GM18520 (cell line): ENCODE measurements around the gene METRN.
"Not testable (repeated sequence)": the region's sequence is repeated elsewhere in the genome, so short reads cannot be mapped to it uniquely, and the experiment has no call there.

Experiments
- ATAC-seq: cut with Tn5 transposase; IDR thresholded peaks from one replicate; pipeline ENCODE4 v1.9.1; 2021; ENCODE audit not compliant: unreplicated experiment

The METRN gene

DNA sequence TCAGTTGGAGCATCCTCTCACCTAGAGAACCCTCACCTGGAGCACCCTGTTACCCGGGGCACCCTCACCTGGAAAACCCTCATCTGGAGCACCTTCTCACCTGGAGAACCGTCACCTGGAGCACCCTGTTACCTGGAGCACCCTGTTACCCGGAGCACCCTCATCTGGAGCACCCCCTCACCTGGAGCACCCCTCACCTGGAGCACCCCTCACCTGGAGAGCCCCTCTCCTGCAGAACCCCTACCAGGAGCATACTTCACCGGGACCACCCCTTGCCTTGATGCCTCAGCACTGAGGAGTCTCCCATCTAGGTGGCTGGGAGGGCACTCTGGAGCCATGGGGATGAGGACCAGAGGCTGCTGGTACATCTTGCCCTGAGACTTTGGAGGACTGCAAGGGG lies 6.0 kb upstream of the METRN start:
- no peak for ATAC-seq

DNA sequence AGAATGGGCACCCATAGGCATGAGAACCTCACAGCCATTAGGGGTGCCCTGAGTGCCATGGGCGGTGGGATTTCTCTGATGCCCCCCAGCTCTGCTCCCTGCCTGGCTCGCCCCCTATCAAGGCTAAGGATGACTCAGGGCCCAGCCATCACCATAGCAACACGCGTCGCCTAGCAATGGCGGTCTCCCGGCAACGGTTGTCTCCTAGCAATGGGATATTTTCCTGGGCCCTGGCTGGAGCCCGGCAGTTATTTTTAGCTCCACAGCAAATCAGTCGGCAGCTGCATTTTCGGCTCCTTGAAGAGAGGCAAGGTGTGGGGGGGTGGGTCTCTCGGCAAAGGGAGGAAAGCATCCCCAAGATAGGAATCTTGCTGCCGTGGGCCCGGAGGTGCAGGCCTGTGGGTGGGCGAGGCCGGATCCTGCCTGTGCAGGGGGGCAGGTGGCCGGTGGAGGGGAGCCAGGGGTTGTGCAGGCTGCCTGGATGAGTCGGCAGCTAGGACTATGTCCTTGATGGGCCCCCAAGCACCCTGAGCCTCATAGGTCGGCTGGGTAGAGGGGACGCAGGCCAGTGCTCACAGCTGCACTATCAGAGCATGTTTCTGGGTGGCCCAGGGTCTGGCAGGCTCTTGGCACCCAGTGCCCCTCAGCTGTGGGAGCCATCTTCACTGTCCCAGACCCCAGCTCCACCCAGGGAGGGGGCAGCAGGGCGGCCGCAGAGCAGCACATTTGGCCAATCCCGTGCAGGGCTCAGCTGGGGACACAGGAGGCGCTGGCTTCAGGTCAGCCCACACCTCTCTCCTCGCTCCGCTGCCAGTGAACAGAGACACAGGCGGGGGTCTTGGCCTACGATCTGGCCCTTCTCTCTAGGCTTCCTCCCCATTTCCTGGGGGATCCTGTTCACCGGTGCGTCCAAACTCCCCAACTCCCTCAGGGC lies 5.1 kb upstream of the METRN start:
- no peak for ATAC-seq

DNA sequence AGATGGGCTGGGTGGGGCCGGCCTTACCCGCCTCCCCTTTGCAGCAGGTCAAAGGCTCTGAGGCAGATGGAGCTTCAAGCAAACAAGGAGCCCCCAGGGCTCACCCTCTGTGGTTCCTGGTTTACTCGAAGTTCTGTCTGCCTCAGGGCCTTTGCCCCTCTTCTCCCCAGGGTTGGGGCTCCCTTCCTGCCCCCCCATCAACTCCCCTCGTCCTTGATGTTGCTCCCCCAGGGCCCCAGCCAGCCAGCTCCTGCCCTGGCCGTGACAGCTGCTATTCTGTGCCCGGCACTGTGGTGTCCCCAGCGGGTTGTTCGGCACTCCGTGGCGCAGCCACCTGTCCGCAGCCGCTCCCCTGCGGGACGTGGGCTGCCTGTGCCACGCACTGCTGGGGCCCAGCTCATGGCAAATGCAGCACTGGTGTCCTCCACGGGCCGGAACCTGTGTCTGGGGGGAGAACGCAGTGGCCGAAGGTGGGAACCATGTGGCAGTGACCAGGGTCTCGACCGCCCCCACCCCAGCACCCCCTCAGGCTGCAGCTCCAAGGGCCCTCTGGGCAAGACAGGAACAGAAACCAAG lies 4.3 kb upstream of the METRN start:
- ATAC-seq: no peak

DNA sequence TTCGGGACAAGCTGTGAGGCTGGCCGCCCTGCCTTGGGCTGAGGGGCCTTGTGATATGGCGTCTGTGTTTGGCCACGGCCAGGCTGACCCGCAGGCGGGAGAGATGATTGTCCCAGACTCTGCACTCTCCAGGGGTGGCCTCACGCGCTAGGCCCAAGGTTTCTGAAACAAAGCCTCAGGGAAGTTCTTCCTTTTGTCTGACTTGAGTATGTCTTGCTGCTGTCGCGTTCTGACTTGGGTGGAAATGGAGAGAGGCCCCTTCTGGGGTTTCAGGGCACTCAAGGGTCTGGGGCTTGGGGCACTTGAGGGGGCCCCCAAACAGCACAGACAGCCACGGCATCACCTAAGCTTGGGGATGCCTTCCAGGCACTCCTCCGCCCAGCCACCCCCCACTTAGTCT lies 3.8 kb upstream of the METRN start:
- ATAC-seq: no peak

DNA sequence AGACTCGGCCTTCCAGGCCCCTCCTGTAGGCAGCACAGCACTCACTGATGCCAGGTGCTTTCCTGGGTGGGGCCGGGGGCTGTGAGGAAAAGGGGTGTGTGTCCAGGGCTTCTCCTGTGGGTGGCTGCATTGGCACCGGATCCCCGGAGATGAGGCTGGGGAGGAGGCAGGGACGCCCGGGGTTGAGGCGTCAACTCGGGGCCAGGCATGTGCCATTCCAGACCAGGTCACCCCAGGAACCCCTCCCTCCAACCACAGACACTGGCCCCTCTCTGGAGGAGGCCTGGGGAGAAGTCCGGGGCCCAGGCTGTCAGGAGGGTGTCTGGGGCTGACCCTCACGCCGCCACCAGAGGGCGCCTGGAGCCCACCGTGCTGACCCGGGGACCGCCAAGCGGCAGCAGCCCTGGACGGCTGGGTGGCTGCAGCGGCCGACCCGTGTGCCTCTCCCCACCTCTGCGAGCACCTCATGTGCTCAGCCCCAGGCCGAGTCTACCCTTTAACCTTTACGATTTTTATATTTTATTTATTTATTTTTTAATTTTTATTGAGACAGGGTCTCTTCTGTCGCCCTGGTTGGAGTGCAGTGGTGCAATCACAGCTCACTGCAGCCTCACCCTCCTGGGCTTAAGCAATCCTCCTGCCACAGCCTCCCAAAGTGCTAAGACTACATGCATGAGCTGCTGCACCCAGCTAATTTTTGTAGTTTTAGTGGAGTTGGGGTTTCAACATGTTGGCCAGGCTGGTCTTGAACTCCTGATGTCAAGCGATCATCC lies 3.2 kb upstream of the METRN start:
- no peak for ATAC-seq

DNA sequence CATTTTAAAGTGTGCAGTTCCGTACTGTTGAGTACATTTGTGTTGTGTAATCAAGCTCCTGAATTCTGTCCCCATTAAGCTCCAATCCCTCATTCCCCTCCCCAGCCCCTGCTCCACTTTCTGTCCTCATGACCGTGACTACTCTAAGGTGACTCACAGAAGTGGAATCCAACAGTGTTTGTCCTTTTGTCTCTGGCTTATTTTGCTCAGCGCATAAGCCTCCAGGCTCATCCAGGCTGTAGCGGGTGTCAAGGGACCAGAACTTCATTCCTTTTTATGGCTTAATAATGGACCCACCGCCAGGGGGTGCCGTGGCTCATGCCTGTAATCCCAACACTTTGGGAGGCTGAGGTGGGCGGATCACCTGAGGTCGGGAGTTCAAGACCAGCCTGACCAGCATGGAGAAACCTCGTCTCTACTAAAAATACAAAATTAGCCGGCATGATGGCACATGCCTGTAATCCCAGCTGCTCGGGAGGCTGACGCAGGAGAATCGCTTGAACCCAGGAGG lies 2.1 kb upstream of the METRN start:
- ATAC-seq: not testable (repeated sequence)

DNA sequence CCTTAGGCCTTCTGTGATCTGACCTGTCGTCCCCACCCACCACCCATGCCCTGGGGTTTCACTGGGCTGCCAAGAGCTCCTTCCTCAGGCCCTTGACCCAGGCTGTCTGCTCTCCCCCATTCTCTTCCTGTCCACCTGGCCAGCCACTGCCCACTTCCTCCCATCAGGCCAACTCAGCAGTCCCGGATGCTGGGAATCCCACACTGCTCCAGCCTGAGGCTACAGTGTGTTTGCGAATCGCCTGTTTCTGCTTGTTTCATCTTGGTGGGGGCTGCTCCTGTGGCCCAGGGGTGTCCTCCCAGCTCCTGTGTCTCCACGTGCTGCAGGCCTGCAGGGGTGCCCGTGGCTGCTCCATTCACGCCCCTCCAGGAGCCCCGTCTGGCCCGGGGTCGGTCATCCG lies 839 bp upstream of the METRN start:
- ATAC-seq: no peak

DNA sequence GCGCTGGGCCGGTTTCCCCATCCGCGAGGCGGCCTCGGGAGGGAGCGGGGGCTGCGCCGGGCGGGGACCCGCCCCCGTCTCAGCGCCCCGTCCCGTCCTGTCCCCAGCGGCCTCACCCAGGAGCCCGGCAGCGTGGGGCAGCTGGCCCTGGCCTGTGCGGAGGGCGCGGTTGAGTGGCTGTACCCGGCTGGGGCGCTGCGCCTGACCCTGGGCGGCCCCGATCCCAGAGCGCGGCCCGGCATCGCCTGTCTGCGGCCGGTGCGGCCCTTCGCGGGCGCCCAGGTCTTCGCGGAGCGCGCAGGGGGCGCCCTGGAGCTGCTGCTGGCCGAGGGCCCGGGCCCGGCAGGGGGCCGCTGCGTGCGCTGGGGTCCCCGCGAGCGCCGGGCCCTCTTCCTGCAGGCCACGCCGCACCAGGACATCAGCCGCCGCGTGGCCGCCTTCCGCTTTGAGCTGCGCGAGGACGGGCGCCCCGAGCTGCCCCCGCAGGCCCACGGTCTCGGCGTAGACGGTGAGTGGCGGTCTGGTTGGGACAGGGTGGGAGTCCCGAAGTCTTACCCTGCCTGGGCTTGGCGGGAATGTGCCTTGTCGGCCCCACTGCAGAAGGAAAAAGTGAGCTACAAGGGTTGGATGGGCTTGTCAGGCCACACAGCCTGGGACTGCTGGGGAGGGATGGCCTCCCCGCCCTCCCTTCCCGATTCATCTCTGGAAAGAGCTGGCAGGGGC lies 720 bp downstream of the METRN start:
- no peak for ATAC-seq

DNA sequence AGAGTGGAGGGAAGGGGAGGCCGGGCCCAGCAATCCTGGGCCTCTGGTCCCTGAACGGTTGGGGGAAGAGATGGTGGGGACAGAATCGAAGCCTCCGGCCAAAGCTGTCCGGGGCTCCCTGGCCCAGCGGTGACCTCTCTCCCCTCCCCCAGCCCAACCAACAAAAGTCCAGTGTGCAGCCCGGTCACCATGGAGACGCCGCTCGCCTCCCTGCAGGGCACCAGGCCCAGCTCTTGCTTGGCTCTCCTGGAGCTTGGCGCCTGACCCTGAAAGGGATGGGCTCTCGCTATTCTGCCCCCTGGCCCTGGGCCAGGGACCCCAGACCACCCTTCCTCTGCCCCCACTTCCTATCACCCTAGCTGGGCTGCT lies 1.3 kb downstream of the METRN start:
- no peak for ATAC-seq

DNA sequence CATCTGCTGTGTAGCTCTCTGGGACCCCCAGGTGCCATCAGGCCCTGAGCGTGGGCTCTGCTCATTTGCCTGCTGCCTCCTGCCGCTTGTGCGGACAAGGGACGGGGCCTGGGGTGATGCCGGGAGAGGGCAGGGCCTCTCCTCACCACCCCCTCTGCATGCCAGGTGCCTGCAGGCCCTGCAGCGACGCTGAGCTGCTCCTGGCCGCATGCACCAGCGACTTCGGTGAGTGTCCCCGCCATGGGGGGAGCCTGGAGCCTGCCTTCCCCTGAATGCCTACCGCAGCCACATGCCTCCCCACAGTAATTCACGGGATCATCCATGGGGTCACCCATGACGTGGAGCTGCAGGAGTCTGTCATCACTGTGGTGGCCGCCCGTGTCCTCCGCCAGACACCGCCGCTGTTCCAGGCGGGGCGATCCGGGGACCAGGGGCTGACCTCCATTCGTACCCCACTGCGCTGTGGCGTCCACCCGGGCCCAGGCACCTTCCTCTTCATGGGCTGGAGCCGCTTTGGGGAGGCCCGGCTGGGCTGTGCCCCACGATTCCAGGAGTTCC lies 1.9 kb downstream of the METRN start:
- no peak for ATAC-seq

DNA sequence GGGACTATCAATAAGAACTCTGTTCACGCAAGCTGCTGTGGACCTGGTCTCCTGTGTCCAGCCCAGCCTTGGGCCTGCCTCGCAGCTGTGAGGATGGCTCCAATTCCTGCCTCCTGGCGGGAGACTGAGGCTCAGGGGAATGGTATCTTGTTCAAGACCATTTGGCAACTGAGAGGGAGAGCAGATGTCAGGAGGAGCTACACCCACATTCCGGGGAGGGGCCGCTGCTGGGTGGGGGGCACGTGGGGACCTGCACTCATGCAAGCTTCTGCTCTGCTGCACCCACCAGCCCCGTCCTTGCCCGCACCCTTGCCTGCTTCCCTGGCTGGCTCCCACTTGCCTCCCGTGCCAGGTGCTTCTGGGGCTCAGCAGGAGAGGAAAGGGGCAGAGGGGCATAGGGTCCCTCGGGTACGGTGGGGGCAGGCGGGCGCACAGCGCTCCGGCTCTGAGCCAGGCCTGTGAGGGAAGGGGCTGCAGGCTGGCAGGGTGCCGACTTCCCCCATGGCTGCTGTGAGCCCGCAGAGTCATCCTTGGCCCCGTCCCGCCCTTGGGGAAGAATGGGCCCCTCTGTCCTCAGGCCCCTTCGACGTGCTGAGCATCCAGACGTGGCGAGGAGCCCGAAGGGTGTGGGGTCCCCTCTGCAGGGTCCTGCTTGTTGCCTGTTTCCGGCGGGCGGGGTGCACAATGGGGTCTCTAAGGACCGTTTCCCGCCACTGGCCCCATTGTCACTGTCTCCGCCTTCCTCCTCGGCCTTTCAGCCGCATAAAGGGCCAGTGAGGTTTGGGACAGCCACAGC lies 2.7 kb downstream of the METRN start:
- ATAC-seq: no peak

DNA sequence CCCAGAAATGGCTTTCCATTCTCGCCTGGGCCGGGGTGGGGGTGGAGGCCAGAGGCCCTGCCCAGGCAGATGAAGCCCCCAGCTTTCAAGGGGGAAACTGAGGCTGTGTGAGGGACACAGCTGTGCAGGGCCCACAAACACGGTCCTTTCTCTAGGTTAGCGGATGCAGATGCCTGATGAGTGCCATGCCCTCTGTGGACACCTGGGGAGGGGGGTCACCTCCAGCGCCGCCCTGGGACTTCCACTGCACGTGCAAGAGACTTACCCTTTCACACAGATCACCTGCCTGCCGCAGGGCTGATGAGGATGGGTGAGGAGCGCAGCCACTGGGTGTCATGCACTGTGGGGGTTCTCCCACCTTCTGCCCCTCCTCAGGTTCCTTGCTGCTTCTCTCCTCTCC lies 3.5 kb downstream of the METRN start:
- no peak for ATAC-seq

DNA sequence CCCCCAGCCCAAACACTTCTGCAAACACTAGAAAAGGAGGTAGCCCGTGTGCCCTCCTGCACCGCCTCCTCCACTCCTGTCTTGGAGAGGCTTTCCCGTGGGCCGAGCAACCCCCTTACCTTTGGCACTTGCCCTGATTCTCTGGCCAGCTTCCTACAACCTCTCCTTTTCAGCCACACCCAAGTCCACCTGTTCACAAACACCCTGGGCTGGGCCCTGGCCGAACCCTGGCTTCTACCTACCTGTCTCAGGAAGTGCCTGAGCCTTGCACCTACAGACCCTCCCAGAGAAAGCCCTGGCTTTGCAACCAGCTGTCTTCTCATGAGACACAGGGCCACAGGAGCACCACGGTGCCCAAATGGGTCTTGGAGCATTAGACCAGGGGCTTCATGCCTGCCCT lies 4.0 kb downstream of the METRN start:
- ATAC-seq: no peak

DNA sequence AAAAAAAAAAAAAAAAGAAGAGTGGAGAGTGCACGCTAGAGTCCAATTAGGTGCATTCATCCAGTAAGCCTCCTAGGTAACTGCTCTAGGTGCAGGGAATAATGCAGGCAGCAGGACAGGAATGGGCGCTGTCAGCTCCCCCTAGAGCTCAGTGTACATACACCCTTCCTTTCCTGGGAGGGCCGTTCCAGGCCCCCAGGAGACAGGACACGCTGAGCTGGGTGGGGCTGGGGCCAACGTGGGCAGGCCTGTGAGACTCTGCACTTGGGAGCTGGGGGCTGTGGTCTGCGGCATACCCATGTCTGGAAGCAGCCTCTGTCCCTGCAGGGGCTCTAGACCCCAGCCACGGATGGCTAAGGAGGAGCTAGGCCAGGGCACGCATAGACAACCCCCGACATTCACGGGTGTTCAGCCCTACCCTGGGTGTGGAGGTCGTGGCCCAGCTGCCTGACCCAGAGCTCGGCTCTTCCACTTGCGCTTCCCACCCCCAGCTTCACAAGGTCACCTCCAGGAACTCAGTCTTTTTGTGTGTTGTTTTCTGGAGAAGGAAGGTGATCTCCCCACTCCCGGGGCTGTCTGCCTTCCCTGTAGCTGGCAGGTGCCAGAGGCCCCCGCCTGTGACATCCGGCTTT lies 5.0 kb downstream of the METRN start:
- no peak for ATAC-seq

DNA sequence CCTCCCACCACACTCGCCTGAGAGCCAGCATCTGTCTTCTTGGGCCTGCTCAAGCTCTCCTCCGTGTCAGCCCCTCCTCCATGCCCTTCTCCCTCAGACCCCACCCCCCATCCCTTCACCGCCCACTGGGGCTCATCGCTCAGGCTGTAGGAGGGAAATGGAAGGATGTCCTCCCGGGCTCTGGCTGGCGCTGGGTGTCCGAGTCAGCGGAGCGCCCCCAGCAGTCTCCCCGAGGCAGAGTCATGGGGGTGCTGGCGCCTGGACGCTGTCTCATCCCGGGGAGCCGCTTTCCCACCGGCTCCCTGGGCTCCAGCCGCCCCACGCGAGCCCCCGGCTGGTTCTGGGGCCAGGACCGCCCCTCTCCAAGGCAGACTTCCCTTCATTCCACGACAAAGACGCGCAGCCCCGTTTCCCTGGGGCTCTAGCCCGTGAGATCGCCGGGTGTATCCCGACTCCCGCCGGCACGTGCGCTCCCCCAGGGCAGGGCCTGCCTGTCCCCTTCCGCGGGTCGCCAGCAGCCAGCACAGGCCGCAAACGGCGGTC lies 5.6 kb downstream of the METRN start:
- ATAC-seq: no peak

DNA sequence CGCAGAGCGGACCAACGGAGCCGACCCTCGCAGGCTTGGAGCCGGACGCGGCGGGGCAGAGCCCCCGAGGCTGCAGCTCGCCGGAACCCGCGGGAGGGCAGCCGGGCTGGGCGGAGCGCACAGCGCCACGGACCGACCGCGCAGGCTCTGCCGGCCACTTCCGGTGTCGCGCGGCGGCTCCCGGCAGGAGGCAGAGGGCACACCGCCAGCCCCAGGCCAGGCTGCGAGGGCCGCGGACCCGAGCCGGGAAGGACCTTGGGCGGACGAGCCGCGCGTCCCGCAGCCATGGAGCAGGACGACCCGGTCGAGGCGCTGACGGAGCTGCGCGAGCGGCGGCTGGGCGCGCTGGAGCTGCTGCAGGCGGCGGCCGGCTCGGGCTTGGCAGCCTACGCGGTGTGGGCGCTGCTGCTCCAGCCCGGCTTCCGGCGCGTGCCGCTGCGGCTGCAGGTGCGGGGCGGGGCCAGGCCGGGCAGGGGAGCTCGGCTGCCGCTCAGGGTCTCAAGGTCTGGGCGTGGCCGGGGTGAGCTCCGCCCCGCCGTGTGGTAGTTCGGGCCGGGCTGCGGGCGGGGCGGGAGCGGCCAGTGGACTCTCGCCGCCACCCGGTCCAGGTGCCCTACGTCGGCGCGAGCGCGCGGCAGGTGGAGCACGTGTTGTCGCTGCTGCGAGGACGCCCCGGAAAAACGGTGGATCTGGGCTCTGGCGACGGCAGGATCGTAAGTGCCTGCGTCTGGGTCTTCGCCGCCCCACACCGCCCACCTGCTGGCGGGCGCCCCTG lies 6.3 kb downstream of the METRN start, which contains the start of gene ANTKMT:
Gene ANTKMT (plus strand): TSS at position 157 of the 775 bp plus-strand sequence. CDS start 129 bp downstream, at position 286.
- peak; percentile 74 for ATAC-seq

DNA sequence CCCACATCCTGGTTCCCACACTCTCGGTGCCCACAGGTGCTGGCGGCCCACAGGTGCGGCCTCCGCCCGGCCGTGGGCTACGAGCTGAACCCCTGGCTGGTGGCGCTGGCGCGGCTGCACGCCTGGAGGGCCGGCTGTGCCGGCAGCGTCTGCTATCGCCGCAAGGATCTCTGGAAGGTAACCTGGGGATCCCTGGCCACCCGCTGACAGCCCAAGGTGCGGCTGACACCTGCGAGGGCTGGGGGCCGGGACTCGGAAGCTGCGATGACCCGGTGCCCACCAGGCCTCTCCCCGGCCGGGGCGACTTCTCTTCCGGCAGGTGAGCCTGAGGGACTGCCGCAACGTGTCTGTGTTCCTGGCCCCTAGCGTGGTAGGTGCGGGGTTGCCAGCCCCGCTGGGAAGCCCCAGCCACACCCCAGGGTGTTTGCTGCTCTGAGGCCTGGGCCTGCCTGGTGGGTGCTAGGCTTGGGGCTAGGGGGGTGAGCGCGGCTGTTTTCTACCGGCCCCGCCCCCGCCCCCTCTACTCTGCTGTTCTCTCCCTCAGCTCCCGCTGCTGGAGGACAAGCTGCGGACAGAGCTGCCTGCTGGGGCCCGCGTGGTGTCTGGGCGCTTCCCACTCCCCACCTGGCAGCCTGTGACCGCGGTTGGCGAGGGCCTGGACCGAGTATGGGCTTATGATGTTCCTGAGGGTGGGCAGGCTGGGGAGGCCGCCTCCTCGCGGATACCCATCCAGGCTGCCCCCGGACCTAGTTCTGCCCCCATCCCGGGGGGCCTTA lies 7.0 kb downstream of the METRN start:
- no peak for ATAC-seq
